ENCODE data around the gene ZSCAN21. TPM values are rescaled to one million over a fixed set of nuclear protein-coding genes. Genes with fewer than 3 reads are reported as not detected.

Gene ZSCAN21
- total RNA-seq, 1 donor from 2014 or later: 6.1 TPM

GRCh38 chr7:100091411-100092181 is 42.0 kb downstream of the ZSCAN21 start:
- intact Hi-C loops (cut with DNase I): no loop called here

GRCh38 chr7:100093054-100093453 is 43.5 kb downstream of the ZSCAN21 start:
- intact Hi-C loops (cut with DNase I): no loop called here
- no peak for DNase-seq (ENCODE audit: low spot score)

More at GRCh38 chr7:100091411-100092181, 42.0 kb downstream of the ZSCAN21 start:
- DNase-seq (ENCODE audit: low spot score): no peak

- intact Hi-C loops (cut with DNase I): no loop called here
- no peak for DNase-seq (ENCODE audit: low spot score)
Measured at GRCh38 chr7:100093498-100093897, 43.9 kb downstream of the ZSCAN21 start.

GRCh38 chr7:100093925-100094486 is 44.4 kb downstream of the ZSCAN21 start:
- intact Hi-C loops (cut with DNase I): no loop called here
- DNase-seq (ENCODE audit: low spot score): no peak

- no peak for DNase-seq (ENCODE audit: low spot score)
- intact Hi-C loops (cut with DNase I): no loop called here
Measured at GRCh38 chr7:100095289-100095688, 45.7 kb downstream of the ZSCAN21 start.

GRCh38 chr7:100095704-100096103 is 46.1 kb downstream of the ZSCAN21 start:
- DNase-seq (ENCODE audit: low spot score): no peak
- intact Hi-C loops (cut with DNase I): no loop called here

GRCh38 chr7:100098913-100099312 is 49.3 kb downstream of the ZSCAN21 start:
- DNase-seq (ENCODE audit: low spot score): no peak
- intact Hi-C loops (cut with DNase I): no loop called here

- intact Hi-C loops (cut with DNase I): no loop called here
- no peak for DNase-seq (ENCODE audit: low spot score)
Measured at GRCh38 chr7:100099452-100099851, 49.9 kb downstream of the ZSCAN21 start.

- peak; percentile 95 for DNase-seq (ENCODE audit: low spot score)
- intact Hi-C loops (cut with DNase I): loop anchor here (1.0 to 2.0 kb wide), 2 partner anchors 19 to 26 kb away; partner anchors contain the start of genes CNPY4, MBLAC1 and TAF6
Measured at GRCh38 chr7:100100420-100101015, 50.9 kb downstream of the ZSCAN21 start.

- intact Hi-C loops (cut with DNase I): loop anchor here (2.0 kb wide), 1 partner anchor 26 kb away; the partner anchor contains the start of gene MBLAC1
Measured at GRCh38 chr7:100101016-100101862, 51.7 kb downstream of the ZSCAN21 start, which contains the start of the genes AP4M1 and MCM7. AP4M1 (plus strand) TSS chr7:100101643; CDS start chr7:100101715, 72 bp downstream. MCM7 (minus strand) TSS chr7:100101397; CDS start chr7:100101294, 103 bp downstream.

GRCh38 chr7:100102950-100103840 is 53.6 kb downstream of the ZSCAN21 start:
- intact Hi-C loops (cut with DNase I): no loop called here
- no peak for DNase-seq (ENCODE audit: low spot score)

More at GRCh38 chr7:100101016-100101862, 51.7 kb downstream of the ZSCAN21 start, which contains the start of the genes AP4M1 and MCM7:
- DNase-seq (ENCODE audit: low spot score): peak; percentile 100

GRCh38 chr7:100105534-100105933 is 56.0 kb downstream of the ZSCAN21 start:
- intact Hi-C loops (cut with DNase I): no loop called here
- DNase-seq (ENCODE audit: low spot score): no peak

- no peak for DNase-seq (ENCODE audit: low spot score)
- intact Hi-C loops (cut with DNase I): no loop called here
Measured at GRCh38 chr7:100106633-100107032, 57.1 kb downstream of the ZSCAN21 start.

GRCh38 chr7:100107125-100107737 is 57.7 kb downstream of the ZSCAN21 start:
- intact Hi-C loops (cut with DNase I): no loop called here
- DNase-seq (ENCODE audit: low spot score): no peak

GRCh38 chr7:100107890-100108289 is 58.3 kb downstream of the ZSCAN21 start:
- no peak for DNase-seq (ENCODE audit: low spot score)
- intact Hi-C loops (cut with DNase I): no loop called here

- no peak for DNase-seq (ENCODE audit: low spot score)
- intact Hi-C loops (cut with DNase I): no loop called here
Measured at GRCh38 chr7:100109521-100110163, 60.1 kb downstream of the ZSCAN21 start.

- no peak for DNase-seq (ENCODE audit: low spot score)
- intact Hi-C loops (cut with DNase I): no loop called here
Measured at GRCh38 chr7:100111156-100111555, 61.6 kb downstream of the ZSCAN21 start.

GRCh38 chr7:100111914-100112313 is 62.3 kb downstream of the ZSCAN21 start:
- no peak for DNase-seq (ENCODE audit: low spot score)
- intact Hi-C loops (cut with DNase I): no loop called here
